DND-41 (cell line): ENCODE results near the gene TBC1D10A.

Source experiments
- CTCF ChIP-seq: IDR thresholded peaks from 2 replicates; pipeline ENCODE4 v1.5.1; 2012; ENCODE audit warnings: borderline replicate concordance, low read length, moderate library complexity, mild to moderate bottlenecking; ENCODE audit not compliant: poor library complexity, severe bottlenecking; ENCODE audit errors: extremely low read depth
- EZH2 ChIP-seq: IDR thresholded peaks from 3 replicates; pipeline ENCODE4 v1.6.1; 2012; ENCODE audit warnings: borderline replicate concordance, low read depth, mild to moderate bottlenecking, moderate library complexity, low read length, inconsistent platforms; ENCODE audit not compliant: severe bottlenecking

GRCh38 chr22:30347255-30347892 is 20.6 kb upstream of the TBC1D10A start:
- TF ChIP-seq CTCF (no peak), EZH2 (no peak)
